CD14-positive monocyte (primary cell): ENCODE measurements around the gene C10orf105. TPM values are rescaled to one million over a fixed set of nuclear protein-coding genes. Genes with fewer than 3 reads are reported as not detected.

Experiments
- DNase-seq, 3 donors: peaks; one replicate each; pipeline ENCODE4 v3.0.0-alpha.2; 2011 to 2022
- H2AFZ ChIP-seq: 2 replicates; pipeline ENCODE4 v1.6.0; 2012; ENCODE audit warnings: mild to moderate bottlenecking, low read depth, low read length, inconsistent platforms; ENCODE audit not compliant: insufficient read depth, poor library complexity, severe bottlenecking
- H3K27ac ChIP-seq, 2 donors: 1 replicate in 1 of 2; 2 replicates in 1 of 2; pipeline ENCODE4 v1.5.1; 2012 to 2013; ENCODE audit warnings: low read length in 2 of 2, control low read depth in 1 of 2, inconsistent platforms in 1 of 2, low read depth in 1 of 2, mild to moderate bottlenecking in 1 of 2
- H3K27me3 ChIP-seq, 2 donors: one replicate each; pipeline versions ENCODE4 v1.6.0 to v1.6.1; 2011 to 2013; ENCODE audit warnings: low read length in 2 of 2; ENCODE audit not compliant: control insufficient read depth in 2 of 2, insufficient read depth in 2 of 2
- H3K36me3 ChIP-seq, 2 donors: replicated peaks in 1 of 2; 1 replicate in 1 of 2; 2 replicates in 1 of 2; pipeline versions ENCODE4 v1.5.1 to v1.6.1; 2012 to 2013; ENCODE audit warnings: low read length in 2 of 2, control low read depth in 1 of 2, inconsistent platforms in 1 of 2, mild to moderate bottlenecking in 1 of 2; ENCODE audit not compliant: insufficient read depth in 2 of 2, control insufficient read depth in 1 of 2
- H3K4me1 ChIP-seq, 2 donors: 1 replicate in 1 of 2; 2 replicates in 1 of 2; pipeline versions ENCODE4 v1.5.1 to v1.6.1; 2012 to 2013; ENCODE audit warnings: low read length in 2 of 2, control low read depth in 1 of 2, inconsistent platforms in 1 of 2, mild to moderate bottlenecking in 1 of 2, moderate library complexity in 1 of 2; ENCODE audit not compliant: insufficient read depth in 2 of 2, control insufficient read depth in 1 of 2
- H3K4me2 ChIP-seq: replicated peaks from 2 replicates; pipeline ENCODE3; 2012; ENCODE audit warnings: low read length, moderate library complexity, mild to moderate bottlenecking; ENCODE audit not compliant: poor library complexity, severe bottlenecking; ENCODE audit errors: extremely low read depth
- H3K4me3 ChIP-seq, 3 experiments: fragments of 200-600 bp in 1 of 3; sonication (generic) in 1 of 3; replicated peaks in 1 of 3; 1 replicate in 2 of 3; 2 replicates in 1 of 3; pipeline ENCODE4 v1.5.1; 2011 to 2013; ENCODE audit warnings: low read length in 3 of 3, mild to moderate bottlenecking in 3 of 3, control low read depth in 2 of 3, low read depth in 2 of 3, inconsistent platforms in 1 of 3, moderate library complexity in 1 of 3
- H3K79me2 ChIP-seq: 2 replicates; pipeline ENCODE4 v1.6.0; 2012; ENCODE audit warnings: mild to moderate bottlenecking, control low read depth, inconsistent platforms, low read length, moderate library complexity; ENCODE audit not compliant: insufficient read depth
- H3K9ac ChIP-seq: 2 replicates; pipeline ENCODE4 v1.6.0; 2017; ENCODE audit warnings: low read length, mild to moderate bottlenecking; ENCODE audit not compliant: insufficient read depth, poor library complexity, severe bottlenecking
- H3K9me3 ChIP-seq, 2 donors: replicated peaks in 1 of 2; 1 replicate in 1 of 2; 2 replicates in 1 of 2; pipeline versions ENCODE4 v1.5.1 to v1.6.1; 2012 to 2013; ENCODE audit warnings: low read length in 2 of 2, control low read depth in 1 of 2; ENCODE audit not compliant: control insufficient read depth in 1 of 2, insufficient read depth in 1 of 2
- H4K20me1 ChIP-seq: 2 replicates; pipeline ENCODE4 v1.6.0; 2012; ENCODE audit warnings: mild to moderate bottlenecking, low read length, control low read depth, moderate library complexity; ENCODE audit not compliant: insufficient read depth
- H3K27ac Mint-ChIP-seq, 7 donors: one replicate each; pipeline ENCODE4 v1.8.0; 2020; ENCODE audit warnings: mild to moderate bottlenecking in 7 of 7, mixed read lengths in 7 of 7, moderate library complexity in 6 of 7, inconsistent platforms in 2 of 7
- H3K27me3 Mint-ChIP-seq, 3 donors: one replicate each; pipeline ENCODE4 v1.8.0; 2021 to 2022; ENCODE audit warnings: low read depth in 3 of 3, mild to moderate bottlenecking in 3 of 3, mixed read lengths in 3 of 3, moderate library complexity in 3 of 3, inconsistent platforms in 1 of 3
- H3K36me3 Mint-ChIP-seq, 2 donors: one replicate each; pipeline ENCODE4 v1.8.0; 2020; ENCODE audit warnings: mixed read lengths in 2 of 2, inconsistent platforms in 1 of 2, mild to moderate bottlenecking in 1 of 2
- H3K4me1 Mint-ChIP-seq: one replicate; pipeline ENCODE4 v1.8.0; 2020; ENCODE audit warnings: mild to moderate bottlenecking, mixed read lengths
- H3K4me3 Mint-ChIP-seq, 2 donors: one replicate each; pipeline ENCODE4 v1.8.0; 2020; ENCODE audit warnings: mild to moderate bottlenecking in 2 of 2, mixed read lengths in 2 of 2, moderate library complexity in 1 of 2
- H3K9me3 Mint-ChIP-seq, 7 donors: one replicate each; pipeline ENCODE4 v1.8.0; 2020 to 2022; ENCODE audit warnings: mixed read lengths in 7 of 7, mild to moderate bottlenecking in 6 of 7, moderate library complexity in 6 of 7, inconsistent platforms in 2 of 7
- CTCF ChIP-seq: fragments of 200-600 bp; IDR thresholded peaks from one replicate; pipeline ENCODE4 v1.8.0; 2022; ENCODE audit warnings: antibody characterized with exemption, mild to moderate bottlenecking
- WGBS: methylation state at CpG from one replicate; pipeline ENCODE4 v1.1.5; 2013; ENCODE audit warnings: missing lambda C conversion rate; ENCODE audit not compliant: insufficient coverage; 5-methylcytosine and 5-hydroxymethylcytosine counted together
- intact Hi-C, 2 donors: fragments of 100-400 bp; cut with micrococcal nuclease; formaldehyde crosslinking; loops; one replicate each; pipeline versions ENCODE4 v1.15.0 to v1.15.1; 2023
- polyA plus RNA-seq, 3 donors: library from polyadenylated mRNA; depleted of rRNA in 1 of 3; unstranded in 2 of 3; stranded (reverse) in 1 of 3; fragments of 300-500 nt in 2 of 3; fragments of >200 nt in 1 of 3; fragmentation: Illumina TruSeq in 2 of 3; gene quantifications; 1 replicate in 2 of 3; 2 replicates in 1 of 3; pipeline ENCODE4 v1.2.3, GENCODE V29; 2012 to 2021

Gene C10orf105
- polyA plus RNA-seq, 3 donors, result 0.18 to 2.4 (median 0.48) TPM

GRCh38 chr10:71739358-71739900, 19.9 kb upstream of the C10orf105 start:
- intact Hi-C loops, result no loop called here
- H3K9me3 ChIP-seq, result peaks cover 0 to 11% of the 10 kb centered on the region in 2 donors
- H3K4me1 ChIP-seq, result peaks cover 93 to 100% of the 10 kb centered on the region in 2 donors
- Mint-ChIP-seq H3K4me1 (peaks cover 99% of the 10 kb centered on the region), H3K4me3 (no peak overlapping the region), H3K27me3 (peaks cover 0 to 6% (median 4%) of the 10 kb centered on the region in 3 donors), H3K9me3 (peaks cover 0 to 9% (median 7%) of the 10 kb centered on the region in 7 donors), H3K27ac (peak overlapping the region in 5 of 7 donors; percentile 24 to 71 (median 46)), H3K36me3 (peaks cover 36 to 59% of the 10 kb centered on the region in 2 donors)
- peak in 2 of 3 donors; percentile 66 to 72 for DNase-seq
- H4K20me1 ChIP-seq, result no peaks in the 10 kb centered on the region
- peaks cover 4 to 26% of the 10 kb centered on the region in 2 donors for H3K36me3 ChIP-seq
- no peak overlapping the region for H3K4me2 ChIP-seq
- H3K27me3 ChIP-seq, result no peaks in the 10 kb centered on the region
- peak overlapping the region in 1 of 3 experiments; percentile 19 for H3K4me3 ChIP-seq
- H3K79me2 ChIP-seq, result no peaks in the 10 kb centered on the region
- no peak overlapping the region for H2AFZ ChIP-seq
- no peak for TF ChIP-seq CTCF
- no peak overlapping the region for H3K27ac ChIP-seq
- H3K9ac ChIP-seq, result no peak overlapping the region
- WGBS, result 79% methylated on average over 8 of the region's 8 CpGs

GRCh38 chr10:71737834-71738197, 18.2 kb upstream of the C10orf105 start:
- Histone ChIP-seq H3K27ac (peak overlapping the region; percentile 37), H3K9ac (peak overlapping the region; percentile 28), H3K4me3 (peak overlapping the region in 1 of 3 experiments; percentile 31), H3K36me3 (peaks cover 8 to 33% of the 10 kb centered on the region in 2 donors), H3K4me2 (peak overlapping the region; percentile 17), H3K9me3 (peaks cover 0 to 6% of the 10 kb centered on the region in 2 donors), H3K79me2 (no peaks in the 10 kb centered on the region), H2AFZ (no peak overlapping the region), H3K4me1 (peaks cover 88 to 94% of the 10 kb centered on the region in 2 donors), H3K27me3 (no peaks in the 10 kb centered on the region), H4K20me1 (no peaks in the 10 kb centered on the region)
- H3K36me3 Mint-ChIP-seq, result peaks cover 47 to 68% of the 10 kb centered on the region in 2 donors
- H3K9me3 Mint-ChIP-seq, result peaks cover 0 to 10% (median 5%) of the 10 kb centered on the region in 7 donors
- peak in 2 of 3 donors; percentile 48 to 69 for DNase-seq
- 0% methylated on average over 3 of the region's 3 CpGs for WGBS
- peak overlapping the region in 1 of 2 donors; percentile 64 for H3K4me3 Mint-ChIP-seq
- no peak for TF ChIP-seq CTCF
- intact Hi-C loops, result no loop called here
- H3K27me3 Mint-ChIP-seq, result peaks cover 0 to 5% (median 4%) of the 10 kb centered on the region in 3 donors
- peaks cover 94% of the 10 kb centered on the region for H3K4me1 Mint-ChIP-seq
- peak overlapping the region; percentile 59 to 86 (median 78) for H3K27ac Mint-ChIP-seq
